ENCODE data around the gene CBFA2T2.

CBFA2T2 gene

GRCh38 chr20:33541797-33542196, 51.9 kb downstream of the CBFA2T2 start:
- no peak for DNase-seq
- Histone ChIP-seq H3K79me2 (ENCODE audit: control insufficient read depth, insufficient read depth, low read length, poor library complexity) (peaks cover 2% of the 10 kb centered on the region), H3K36me3 (ENCODE audit: control insufficient read depth in 1 of 2, insufficient read depth in 2 of 2, low read length in 2 of 2) (peaks cover 0 to 2% of the 10 kb centered on the region in 2 experiments), H2BK12ac (ENCODE audit: low read length) (no peak overlapping the region), H3K4me3 (ENCODE audit: low read depth, low read length) (no peak overlapping the region), H3K9me3 (ENCODE audit: insufficient read depth, low read depth, low read length) (peaks cover 2% of the 10 kb centered on the region), H2BK5ac (ENCODE audit: low read depth, low read length, poor library complexity) (no peak overlapping the region), H2BK120ac (ENCODE audit: insufficient read depth, low read length, poor library complexity) (no peak overlapping the region), H3K27me3 (ENCODE audit: insufficient read depth, low read length) (no peaks in the 10 kb centered on the region), H3K9ac (ENCODE audit: low read length) (no peak overlapping the region), H3K4ac (ENCODE audit: low read depth, low read length) (no peak overlapping the region), H3K27ac (ENCODE audit: low read depth, low read length) (no peak overlapping the region), H3K23ac (ENCODE audit: low read length) (no peak overlapping the region), H2AFZ (ENCODE audit: insufficient read depth, low read length, poor library complexity) (no peak overlapping the region), H4K8ac (ENCODE audit: low read depth, low read length) (no peak overlapping the region), H3K18ac (ENCODE audit: low read length) (no peak overlapping the region), H4K12ac (ENCODE audit: low read depth, low read length) (no peak overlapping the region), H3K79me1 (ENCODE audit: low read length) (no peaks in the 10 kb centered on the region), H4K91ac (ENCODE audit: low read depth, low read length) (no peak overlapping the region), H2AK5ac (ENCODE audit: low read length) (no peak overlapping the region), H3K14ac (ENCODE audit: low read length) (no peak overlapping the region), H3K4me2 (ENCODE audit: low read length) (no peak overlapping the region), H3K4me1 (ENCODE audit: control insufficient read depth in 1 of 2, insufficient read depth in 2 of 2, low read length in 2 of 2) (peaks cover 0 to 3% of the 10 kb centered on the region in 2 experiments)
- no CpG with 5 or more reads among the region's 1 CpG for WGBS (ENCODE audit: extremely low coverage, insufficient coverage, insufficient read length)

GRCh38 chr20:33545763-33546162, 55.9 kb downstream of the CBFA2T2 start:
- H3K14ac ChIP-seq (ENCODE audit: low read length) = no peak overlapping the region
- H3K18ac ChIP-seq (ENCODE audit: low read length) = no peak overlapping the region
- H2BK120ac ChIP-seq (ENCODE audit: insufficient read depth, low read length, poor library complexity) = no peak overlapping the region
- no peak overlapping the region for H2AFZ ChIP-seq (ENCODE audit: insufficient read depth, low read length, poor library complexity)
- H3K4ac ChIP-seq (ENCODE audit: low read depth, low read length) = no peak overlapping the region
- H3K4me3 ChIP-seq (ENCODE audit: low read depth, low read length) = no peak overlapping the region
- no peak overlapping the region for H2BK12ac ChIP-seq (ENCODE audit: low read length)
- peaks cover 0 to 3% of the 10 kb centered on the region in 2 experiments for H3K4me1 ChIP-seq (ENCODE audit: control insufficient read depth in 1 of 2, insufficient read depth in 2 of 2, low read length in 2 of 2)
- H2BK5ac ChIP-seq (ENCODE audit: low read depth, low read length, poor library complexity) = no peak overlapping the region
- H3K27ac ChIP-seq (ENCODE audit: low read depth, low read length) = no peak overlapping the region
- no peaks in the 10 kb centered on the region for H3K79me1 ChIP-seq (ENCODE audit: low read length)
- no peak overlapping the region for H3K4me2 ChIP-seq (ENCODE audit: low read length)
- peaks cover 2% of the 10 kb centered on the region for H3K9me3 ChIP-seq (ENCODE audit: insufficient read depth, low read depth, low read length)
- H4K91ac ChIP-seq (ENCODE audit: low read depth, low read length) = no peak overlapping the region
- no peak overlapping the region for H3K23ac ChIP-seq (ENCODE audit: low read length)
- H3K9ac ChIP-seq (ENCODE audit: low read length) = no peak overlapping the region
- H3K36me3 ChIP-seq (ENCODE audit: control insufficient read depth in 1 of 2, insufficient read depth in 2 of 2, low read length in 2 of 2) = peaks cover 1 to 2% of the 10 kb centered on the region in 2 experiments
- no peaks in the 10 kb centered on the region for H3K27me3 ChIP-seq (ENCODE audit: insufficient read depth, low read length)
- no peak overlapping the region for H4K8ac ChIP-seq (ENCODE audit: low read depth, low read length)
- H3K79me2 ChIP-seq (ENCODE audit: control insufficient read depth, insufficient read depth, low read length, poor library complexity) = no peaks in the 10 kb centered on the region
- no peak for DNase-seq
- no peak overlapping the region for H2AK5ac ChIP-seq (ENCODE audit: low read length)
- H4K12ac ChIP-seq (ENCODE audit: low read depth, low read length) = no peak overlapping the region

GRCh38 chr20:33549229-33549999, 59.5 kb downstream of the CBFA2T2 start:
- no peak overlapping the region for H2BK120ac ChIP-seq (ENCODE audit: insufficient read depth, low read length, poor library complexity)
- no peak overlapping the region for H4K12ac ChIP-seq (ENCODE audit: low read depth, low read length)
- no peak overlapping the region for H2AFZ ChIP-seq (ENCODE audit: insufficient read depth, low read length, poor library complexity)
- no peak overlapping the region for H3K27ac ChIP-seq (ENCODE audit: low read depth, low read length)
- H3K14ac ChIP-seq (ENCODE audit: low read length) = no peak overlapping the region
- WGBS (ENCODE audit: extremely low coverage, insufficient coverage, insufficient read length) = no CpG with 5 or more reads among the region's 2 CpGs
- H3K79me2 ChIP-seq (ENCODE audit: control insufficient read depth, insufficient read depth, low read length, poor library complexity) = no peaks in the 10 kb centered on the region
- no peak overlapping the region for H3K23ac ChIP-seq (ENCODE audit: low read length)
- no peak overlapping the region for H4K8ac ChIP-seq (ENCODE audit: low read depth, low read length)
- no peak overlapping the region for H3K4me2 ChIP-seq (ENCODE audit: low read length)
- no peak overlapping the region for H3K18ac ChIP-seq (ENCODE audit: low read length)
- peaks cover 2 to 3% of the 10 kb centered on the region in 2 experiments for H3K36me3 ChIP-seq (ENCODE audit: control insufficient read depth in 1 of 2, insufficient read depth in 2 of 2, low read length in 2 of 2)
- H2BK5ac ChIP-seq (ENCODE audit: low read depth, low read length, poor library complexity) = no peak overlapping the region
- H2BK12ac ChIP-seq (ENCODE audit: low read length) = no peak overlapping the region
- no peaks in the 10 kb centered on the region for H3K79me1 ChIP-seq (ENCODE audit: low read length)
- H3K4ac ChIP-seq (ENCODE audit: low read depth, low read length) = no peak overlapping the region
- H3K9me3 ChIP-seq (ENCODE audit: insufficient read depth, low read depth, low read length) = no peaks in the 10 kb centered on the region
- no peak overlapping the region for H2AK5ac ChIP-seq (ENCODE audit: low read length)
- H4K91ac ChIP-seq (ENCODE audit: low read depth, low read length) = no peak overlapping the region
- H3K4me1 ChIP-seq (ENCODE audit: control insufficient read depth in 1 of 2, insufficient read depth in 2 of 2, low read length in 2 of 2) = no peaks in the 10 kb centered on the region
- H3K9ac ChIP-seq (ENCODE audit: low read length) = no peak overlapping the region
- H3K27me3 ChIP-seq (ENCODE audit: insufficient read depth, low read length) = no peaks in the 10 kb centered on the region
- no peak for DNase-seq
- no peak overlapping the region for H3K4me3 ChIP-seq (ENCODE audit: low read depth, low read length)

- Histone ChIP-seq H4K12ac (ENCODE audit: low read depth, low read length) (no peak overlapping the region), H2BK5ac (ENCODE audit: low read depth, low read length, poor library complexity) (no peak overlapping the region), H3K4me3 (ENCODE audit: low read depth, low read length) (no peak overlapping the region), H3K4ac (ENCODE audit: low read depth, low read length) (no peak overlapping the region), H3K4me2 (ENCODE audit: low read length) (no peak overlapping the region), H2AFZ (ENCODE audit: insufficient read depth, low read length, poor library complexity) (no peak overlapping the region), H3K79me2 (ENCODE audit: control insufficient read depth, insufficient read depth, low read length, poor library complexity) (no peaks in the 10 kb centered on the region), H4K91ac (ENCODE audit: low read depth, low read length) (no peak overlapping the region), H2BK120ac (ENCODE audit: insufficient read depth, low read length, poor library complexity) (no peak overlapping the region), H3K23ac (ENCODE audit: low read length) (no peak overlapping the region), H2BK12ac (ENCODE audit: low read length) (no peak overlapping the region), H4K8ac (ENCODE audit: low read depth, low read length) (no peak overlapping the region), H3K36me3 (ENCODE audit: control insufficient read depth in 1 of 2, insufficient read depth in 2 of 2, low read length in 2 of 2) (peaks cover 2 to 3% of the 10 kb centered on the region in 2 experiments), H3K9me3 (ENCODE audit: insufficient read depth, low read depth, low read length) (no peaks in the 10 kb centered on the region), H3K18ac (ENCODE audit: low read length) (no peak overlapping the region), H3K27ac (ENCODE audit: low read depth, low read length) (no peak overlapping the region), H3K27me3 (ENCODE audit: insufficient read depth, low read length) (no peaks in the 10 kb centered on the region), H3K4me1 (ENCODE audit: control insufficient read depth in 1 of 2, insufficient read depth in 2 of 2, low read length in 2 of 2) (no peaks in the 10 kb centered on the region), H3K14ac (ENCODE audit: low read length) (no peak overlapping the region), H3K79me1 (ENCODE audit: low read length) (no peaks in the 10 kb centered on the region), H2AK5ac (ENCODE audit: low read length) (no peak overlapping the region), H3K9ac (ENCODE audit: low read length) (no peak overlapping the region)
- no peak for DNase-seq
- no CpG with 5 or more reads among the region's 1 CpG for WGBS (ENCODE audit: extremely low coverage, insufficient coverage, insufficient read length)
Measured at GRCh38 chr20:33551778-33552177, 61.9 kb downstream of the CBFA2T2 start.

Data from trophoblast cell (in vitro differentiated cells and primary cell).